H1 (cell line): ENCODE data around the gene NEDD4L.

Source experiments
- BACH1 ChIP-seq: IDR thresholded peaks from 2 replicates; pipeline ENCODE4 v1.6.1; 2012; ENCODE audit warnings: low read length, improper control_type of control experiment
- GTF2F1 ChIP-seq: IDR thresholded peaks from 2 replicates; pipeline ENCODE4 v1.6.1; 2012; ENCODE audit warnings: low read depth, low read length, improper control_type of control experiment, borderline replicate concordance
- HDAC2 ChIP-seq, 2 experiments: fragments of 300-600 bp in 1 of 2; sonication (generic) in 1 of 2; IDR thresholded peaks; 2 replicates each; pipeline ENCODE4 v1.6.1; 2011 to 2012; ENCODE audit warnings: low read depth in 2 of 2, low read length in 2 of 2, mild to moderate bottlenecking in 2 of 2, moderate library complexity in 2 of 2, borderline replicate concordance in 1 of 2, inconsistent platforms in 1 of 2
- JUND ChIP-seq: IDR thresholded peaks from 2 replicates; pipeline ENCODE4 v1.6.1; 2011; ENCODE audit warnings: mild to moderate bottlenecking, improper control_type of control experiment, low read length
- RAD21 ChIP-seq, 2 experiments: IDR thresholded peaks in 1 of 2; conservative IDR thresholded peaks in 1 of 2; 2 replicates each; pipeline ENCODE4 v1.6.1; 2011; ENCODE audit warnings: low read depth in 2 of 2, low read length in 2 of 2, improper control_type of control experiment in 1 of 2, inconsistent platforms in 1 of 2, mild to moderate bottlenecking in 1 of 2, moderate library complexity in 1 of 2
- SIX5 ChIP-seq: IDR thresholded peaks from 2 replicates; pipeline ENCODE4 v1.6.1; 2011; ENCODE audit warnings: mild to moderate bottlenecking, low read depth, low read length
- TEAD4 ChIP-seq: IDR thresholded peaks from 2 replicates; pipeline ENCODE4 v1.6.1; 2012; ENCODE audit warnings: low read depth, low read length, inconsistent platforms, mixed read lengths
- TF ChIP-seq, protein P1 (sequence below), 3 experiments: IDR thresholded peaks; 1 replicate in 2 of 3; 2 replicates in 1 of 3; pipeline versions ENCODE4 v1.5.1 to v1.6.1; 2011; ENCODE audit warnings: low read length in 3 of 3, mild to moderate bottlenecking in 3 of 3, inconsistent platforms in 2 of 3, low read depth in 1 of 3, moderate library complexity in 1 of 3; ENCODE audit not compliant: insufficient read depth in 1 of 3; ENCODE audit errors: control extremely low read depth in 1 of 3

DNA sequence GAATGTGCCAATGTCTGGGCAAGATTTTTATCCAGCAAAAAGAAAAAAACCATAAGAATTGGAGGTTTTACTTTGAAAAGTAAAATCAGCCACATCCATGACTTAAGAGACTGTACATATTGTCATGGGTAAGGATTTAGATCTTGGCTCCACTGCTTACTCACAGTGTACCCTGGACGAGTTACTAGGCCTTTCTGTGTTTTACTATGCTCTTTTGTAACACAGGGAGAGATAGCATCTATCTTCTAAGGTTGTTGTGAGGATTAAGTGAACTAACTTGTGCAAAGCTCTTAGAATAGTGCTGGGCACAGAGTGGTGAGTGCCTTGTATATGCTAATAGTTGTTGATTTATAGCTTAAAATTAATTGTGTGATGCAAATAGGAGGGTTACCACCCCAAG is 255.9 kb downstream of the NEDD4L start:
- TF ChIP-seq, protein P1, sequence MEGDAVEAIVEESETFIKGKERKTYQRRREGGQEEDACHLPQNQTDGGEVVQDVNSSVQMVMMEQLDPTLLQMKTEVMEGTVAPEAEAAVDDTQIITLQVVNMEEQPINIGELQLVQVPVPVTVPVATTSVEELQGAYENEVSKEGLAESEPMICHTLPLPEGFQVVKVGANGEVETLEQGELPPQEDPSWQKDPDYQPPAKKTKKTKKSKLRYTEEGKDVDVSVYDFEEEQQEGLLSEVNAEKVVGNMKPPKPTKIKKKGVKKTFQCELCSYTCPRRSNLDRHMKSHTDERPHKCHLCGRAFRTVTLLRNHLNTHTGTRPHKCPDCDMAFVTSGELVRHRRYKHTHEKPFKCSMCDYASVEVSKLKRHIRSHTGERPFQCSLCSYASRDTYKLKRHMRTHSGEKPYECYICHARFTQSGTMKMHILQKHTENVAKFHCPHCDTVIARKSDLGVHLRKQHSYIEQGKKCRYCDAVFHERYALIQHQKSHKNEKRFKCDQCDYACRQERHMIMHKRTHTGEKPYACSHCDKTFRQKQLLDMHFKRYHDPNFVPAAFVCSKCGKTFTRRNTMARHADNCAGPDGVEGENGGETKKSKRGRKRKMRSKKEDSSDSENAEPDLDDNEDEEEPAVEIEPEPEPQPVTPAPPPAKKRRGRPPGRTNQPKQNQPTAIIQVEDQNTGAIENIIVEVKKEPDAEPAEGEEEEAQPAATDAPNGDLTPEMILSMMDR (IDR thresholded peaks at IDR 0.05; ENCODE audit: control extremely low read depth in 1 of 3, insufficient read depth in 1 of 3, low read depth in 1 of 3, low read length in 3 of 3) = no peak
- TF ChIP-seq HDAC2 (IDR thresholded peaks at IDR 0.05; ENCODE audit: borderline replicate concordance in 1 of 2, low read depth in 2 of 2, low read length in 2 of 2) (no peak), BACH1 (no peak), RAD21 (IDR thresholded peaks at IDR 0.05 in 1 of 2, conservative IDR thresholded peaks at IDR 0.05 in 1 of 2; ENCODE audit: low read depth in 2 of 2, low read length in 2 of 2) (no peak), TEAD4 (no peak), SIX5 (no peak), JUND (no peak), GTF2F1 (no peak)
